Gastroesophageal sphincter (tissue), 3 donors: ENCODE measurements around the gene SLC25A21.

ENCODE experiments used
- POLR2A ChIP-seq, 2 donors: fragments of 450-650 bp; IDR thresholded peaks; one replicate each; pipeline ENCODE4 v1.6.1; 2017; ENCODE audit warnings: antibody characterized with exemption in 2 of 2, mild to moderate bottlenecking in 2 of 2, moderate library complexity in 1 of 2
- TF ChIP-seq, protein P1 (sequence below), 4 experiments: fragments of 200-600 bp in 2 of 4; fragments of 450-650 bp in 2 of 4; sonication (generic) in 1 of 4; IDR thresholded peaks; one replicate each; pipeline ENCODE4 v1.5.1; 2017 to 2019; ENCODE audit warnings: antibody characterized with exemption in 4 of 4, mild to moderate bottlenecking in 2 of 4, moderate library complexity in 2 of 4

DNA sequence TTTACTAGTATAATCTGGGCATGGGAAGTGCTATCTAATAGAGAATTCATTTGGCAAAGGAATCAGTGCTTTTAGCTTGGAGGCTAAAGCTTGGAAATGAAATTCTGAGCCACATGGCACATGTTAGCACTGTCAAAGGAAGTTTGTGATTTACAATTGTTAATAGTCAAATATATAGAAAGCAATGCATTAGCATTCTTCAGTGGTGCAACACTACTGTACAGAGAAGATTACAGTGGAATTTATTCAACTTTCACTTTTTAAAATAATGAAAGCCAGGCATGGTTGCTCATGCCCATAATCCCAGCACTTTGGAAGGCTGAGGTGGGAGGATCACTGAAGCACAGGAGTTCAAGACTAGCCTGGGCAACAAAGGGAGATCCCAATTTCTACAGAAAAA is 464.8 kb downstream of the SLC25A21 start:
- TF ChIP-seq, protein P1, sequence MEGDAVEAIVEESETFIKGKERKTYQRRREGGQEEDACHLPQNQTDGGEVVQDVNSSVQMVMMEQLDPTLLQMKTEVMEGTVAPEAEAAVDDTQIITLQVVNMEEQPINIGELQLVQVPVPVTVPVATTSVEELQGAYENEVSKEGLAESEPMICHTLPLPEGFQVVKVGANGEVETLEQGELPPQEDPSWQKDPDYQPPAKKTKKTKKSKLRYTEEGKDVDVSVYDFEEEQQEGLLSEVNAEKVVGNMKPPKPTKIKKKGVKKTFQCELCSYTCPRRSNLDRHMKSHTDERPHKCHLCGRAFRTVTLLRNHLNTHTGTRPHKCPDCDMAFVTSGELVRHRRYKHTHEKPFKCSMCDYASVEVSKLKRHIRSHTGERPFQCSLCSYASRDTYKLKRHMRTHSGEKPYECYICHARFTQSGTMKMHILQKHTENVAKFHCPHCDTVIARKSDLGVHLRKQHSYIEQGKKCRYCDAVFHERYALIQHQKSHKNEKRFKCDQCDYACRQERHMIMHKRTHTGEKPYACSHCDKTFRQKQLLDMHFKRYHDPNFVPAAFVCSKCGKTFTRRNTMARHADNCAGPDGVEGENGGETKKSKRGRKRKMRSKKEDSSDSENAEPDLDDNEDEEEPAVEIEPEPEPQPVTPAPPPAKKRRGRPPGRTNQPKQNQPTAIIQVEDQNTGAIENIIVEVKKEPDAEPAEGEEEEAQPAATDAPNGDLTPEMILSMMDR (IDR thresholded peaks at IDR 0.05): no peak
- no peak for TF ChIP-seq POLR2A (IDR thresholded peaks at IDR 0.05)
